MCF 10A (cell line): ENCODE measurements around the gene SIGLEC12. TPM values are rescaled to one million over a fixed set of nuclear protein-coding genes. Genes with fewer than 3 reads are reported as not detected.
"Not testable (repeated sequence)": the region's sequence is repeated elsewhere in the genome, so short reads cannot be mapped to it uniquely, and the experiment has no call there.

ENCODE experiments used
- BruUV-seq: library from RNA; stranded (reverse); fragments of 400-500 nt; replicated peaks from 2 replicates; lab custom pipeline; 2021; lab: Mats Ljungman, UMichigan
- CTCF ChIA-PET: fragments of 300-600 bp; sonication (Branson Sonifier 250); formaldehyde crosslinking; extraction: SDS; loops from one replicate; lab custom pipeline; 2021; ENCODE audit warnings: antibody characterized with exemption, inconsistent platforms; lab: Yijun Ruan, JAX
- POLR2A ChIA-PET: fragments of 300-600, 350-650 bp; sonication (Branson Sonifier 250); formaldehyde crosslinking; extraction: SDS; loops from one replicate; lab custom pipeline; 2020; ENCODE audit warnings: antibody characterized with exemption, inconsistent platforms; lab: Yijun Ruan, JAX
- DNase-seq: peaks from one replicate; pipeline ENCODE4 v3.0.0-alpha.2; 2018; ENCODE audit not compliant: unreplicated experiment
- H3K27ac Mint-ChIP-seq: one replicate; pipeline ENCODE4 v1.8.0; 2022; ENCODE audit warnings: mild to moderate bottlenecking, low read depth, mixed read lengths; ENCODE audit not compliant: unreplicated experiment
- H3K27me3 Mint-ChIP-seq: one replicate; pipeline ENCODE4 v1.8.0; 2022; ENCODE audit warnings: mixed read lengths; ENCODE audit not compliant: insufficient read depth, unreplicated experiment
- H3K36me3 Mint-ChIP-seq: one replicate; pipeline ENCODE4 v1.8.0; 2022; ENCODE audit warnings: mild to moderate bottlenecking, moderate library complexity, mixed read lengths; ENCODE audit not compliant: insufficient read depth, unreplicated experiment
- H3K4me1 Mint-ChIP-seq: one replicate; pipeline ENCODE4 v1.8.0; 2022; ENCODE audit warnings: mixed read lengths; ENCODE audit not compliant: insufficient read depth, unreplicated experiment
- H3K4me3 Mint-ChIP-seq: one replicate; pipeline ENCODE4 v1.8.0; 2022; ENCODE audit warnings: mild to moderate bottlenecking, moderate library complexity, mixed read lengths; ENCODE audit not compliant: unreplicated experiment
- H3K9me3 Mint-ChIP-seq: one replicate; pipeline ENCODE4 v1.8.0; 2022; ENCODE audit warnings: mixed read lengths; ENCODE audit not compliant: unreplicated experiment
- intact Hi-C: fragments of 100-400 bp; cut with micrococcal nuclease; formaldehyde crosslinking; loops from 2 replicates; pipeline ENCODE4 v1.14.1; 2022
- total RNA-seq: library from RNA; stranded (reverse); gene quantifications from 2 replicates; pipeline ENCODE4 v1.2.3, GENCODE V29; 2022
- TF ChIP-seq, protein P1 (sequence below): fragments of 200-600 bp; IDR thresholded peaks from one replicate; pipeline ENCODE4 v1.8.0; 2022; ENCODE audit warnings: antibody characterized with exemption, mild to moderate bottlenecking; ENCODE audit not compliant: unreplicated experiment

The SIGLEC12 gene
- total RNA-seq, 1 experiment from 2014 or later, result not detected

DNA sequence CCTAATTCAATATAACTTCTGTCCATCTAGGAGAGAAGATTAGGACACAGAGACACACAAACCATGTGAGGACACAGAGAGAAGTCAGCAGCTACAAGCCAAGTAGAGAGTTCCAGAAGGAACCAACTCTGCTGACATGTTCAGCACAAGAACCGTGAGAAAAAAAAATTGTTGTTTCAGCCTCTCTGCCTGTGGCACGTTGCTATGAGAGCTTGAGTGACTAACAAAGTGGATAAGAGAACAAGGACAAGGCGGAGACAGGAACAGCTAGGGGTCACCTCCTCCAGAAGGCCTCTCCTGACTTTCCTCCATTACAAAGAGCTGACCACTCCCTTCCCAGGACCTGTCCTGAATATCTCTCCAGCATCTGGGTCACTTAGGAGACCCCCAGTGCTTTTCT lies 5.6 kb upstream of the SIGLEC12 start:
- no TSS peak for BruUV-seq
- no peaks in the 10 kb centered on the region for H3K36me3 Mint-ChIP-seq
- no peak overlapping the region for H3K27ac Mint-ChIP-seq
- TF ChIP-seq, protein P1, sequence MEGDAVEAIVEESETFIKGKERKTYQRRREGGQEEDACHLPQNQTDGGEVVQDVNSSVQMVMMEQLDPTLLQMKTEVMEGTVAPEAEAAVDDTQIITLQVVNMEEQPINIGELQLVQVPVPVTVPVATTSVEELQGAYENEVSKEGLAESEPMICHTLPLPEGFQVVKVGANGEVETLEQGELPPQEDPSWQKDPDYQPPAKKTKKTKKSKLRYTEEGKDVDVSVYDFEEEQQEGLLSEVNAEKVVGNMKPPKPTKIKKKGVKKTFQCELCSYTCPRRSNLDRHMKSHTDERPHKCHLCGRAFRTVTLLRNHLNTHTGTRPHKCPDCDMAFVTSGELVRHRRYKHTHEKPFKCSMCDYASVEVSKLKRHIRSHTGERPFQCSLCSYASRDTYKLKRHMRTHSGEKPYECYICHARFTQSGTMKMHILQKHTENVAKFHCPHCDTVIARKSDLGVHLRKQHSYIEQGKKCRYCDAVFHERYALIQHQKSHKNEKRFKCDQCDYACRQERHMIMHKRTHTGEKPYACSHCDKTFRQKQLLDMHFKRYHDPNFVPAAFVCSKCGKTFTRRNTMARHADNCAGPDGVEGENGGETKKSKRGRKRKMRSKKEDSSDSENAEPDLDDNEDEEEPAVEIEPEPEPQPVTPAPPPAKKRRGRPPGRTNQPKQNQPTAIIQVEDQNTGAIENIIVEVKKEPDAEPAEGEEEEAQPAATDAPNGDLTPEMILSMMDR, result no peak
- POLR2A ChIA-PET, result no interaction called here
- H3K4me3 Mint-ChIP-seq, result no peak overlapping the region
- CTCF ChIA-PET, result interaction anchor here (1.1 to 2.7 kb wide), 3 partner anchors 8 to 34 kb away, joined by 3 to 14 read pairs (median 4); no protein-coding TSS in a partner anchor
- no peaks in the 10 kb centered on the region for H3K27me3 Mint-ChIP-seq
- peaks cover 10% of the 10 kb centered on the region for H3K9me3 Mint-ChIP-seq
- no peak for DNase-seq
- intact Hi-C loops, result no loop called here
- no peaks in the 10 kb centered on the region for H3K4me1 Mint-ChIP-seq

DNA sequence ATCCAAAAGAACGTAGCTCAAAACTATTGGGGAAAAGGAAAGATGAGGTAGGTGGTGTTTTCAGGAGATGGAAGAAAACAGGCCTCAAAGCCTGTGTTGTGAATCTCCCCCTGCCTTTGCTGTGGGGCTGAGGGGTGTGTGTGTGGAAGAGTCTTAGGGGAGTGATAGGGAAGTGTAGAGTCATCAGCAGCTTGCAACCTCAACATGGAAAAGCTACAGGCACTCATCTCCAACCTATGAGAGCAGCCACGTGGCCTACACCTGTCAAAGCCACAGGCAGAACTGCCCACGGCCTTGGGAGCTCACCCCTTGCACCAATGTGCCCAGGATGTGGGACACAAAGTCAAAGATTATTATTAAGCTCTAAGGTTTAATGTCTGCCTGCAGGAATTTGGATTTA lies 4.3 kb upstream of the SIGLEC12 start:
- Mint-ChIP-seq H3K4me1 (no peaks in the 10 kb centered on the region), H3K27ac (no peak overlapping the region), H3K4me3 (no peak overlapping the region), H3K27me3 (no peaks in the 10 kb centered on the region), H3K36me3 (no peaks in the 10 kb centered on the region), H3K9me3 (peaks cover 7% of the 10 kb centered on the region)
- BruUV-seq, result no TSS peak
- ChIA-PET POLR2A (no interaction called here), CTCF (interaction anchor here (1.0 to 2.7 kb wide), 3 partner anchors 8 to 33 kb away, joined by 3 to 14 read pairs (median 8); no protein-coding TSS in a partner anchor)
- TF ChIP-seq, protein P1, result no peak
- intact Hi-C loops, result no loop called here
- DNase-seq, result no peak

DNA sequence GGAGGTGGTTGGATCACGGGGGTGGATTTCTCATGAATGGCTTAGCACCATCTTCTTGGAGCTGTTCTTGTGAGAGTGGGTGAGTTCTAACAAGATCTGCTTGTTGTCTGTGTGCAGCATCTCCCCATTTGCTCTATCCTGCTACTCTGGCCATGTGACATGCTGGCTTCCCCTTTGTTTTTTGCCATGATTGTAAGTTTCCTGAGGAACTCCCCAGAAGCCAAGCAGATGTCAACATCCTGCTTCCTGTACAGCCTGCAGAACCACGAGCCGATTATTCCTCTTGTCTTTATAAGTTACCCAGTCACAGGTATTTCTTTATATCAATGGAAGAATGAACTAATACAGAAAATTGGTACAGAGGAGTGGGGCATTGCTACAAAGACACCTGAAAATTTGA lies 2.3 kb upstream of the SIGLEC12 start:
- Mint-ChIP-seq H3K36me3 (no peaks in the 10 kb centered on the region), H3K27me3 (no peaks in the 10 kb centered on the region), H3K4me3 (no peak overlapping the region), H3K4me1 (no peaks in the 10 kb centered on the region), H3K9me3 (no peaks in the 10 kb centered on the region), H3K27ac (no peak overlapping the region)
- no TSS peak for BruUV-seq
- TF ChIP-seq, protein P1, result no peak
- ChIA-PET POLR2A (no interaction called here), CTCF (interaction anchor here (1.3 to 2.2 kb wide), 3 partner anchors 11 to 153 kb away, joined by 3 to 9 read pairs (median 8); no protein-coding TSS in a partner anchor)
- intact Hi-C loops, result no loop called here
- no peak for DNase-seq

DNA sequence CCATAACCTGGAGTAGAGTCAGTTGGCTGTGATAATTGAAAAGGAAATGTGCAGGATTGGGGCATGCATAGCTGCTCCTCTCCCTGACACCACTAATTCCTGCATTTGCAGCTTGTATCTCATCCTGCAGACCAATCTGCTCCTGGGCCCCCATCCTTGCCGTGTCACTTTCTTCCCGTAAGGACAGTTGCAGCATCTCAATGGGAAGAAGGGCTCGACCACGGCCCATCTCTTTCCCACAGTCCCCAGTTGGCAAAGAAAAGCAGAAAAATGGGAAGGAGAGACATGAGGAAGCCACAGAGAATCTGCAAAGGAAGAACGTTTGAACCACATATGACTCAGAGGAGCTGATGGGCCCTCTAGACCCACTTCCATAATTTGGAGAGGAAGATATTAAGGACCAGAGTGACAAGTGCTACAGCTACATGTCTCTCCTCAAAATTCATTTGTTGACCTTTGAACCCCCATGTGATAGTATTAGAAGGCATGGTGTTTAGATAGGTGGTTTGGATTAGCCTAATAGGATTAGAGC lies 1.8 kb upstream of the SIGLEC12 start:
- intact Hi-C loops, result no loop called here
- no TSS peak for BruUV-seq
- no peaks in the 10 kb centered on the region for H3K9me3 Mint-ChIP-seq

DNA sequence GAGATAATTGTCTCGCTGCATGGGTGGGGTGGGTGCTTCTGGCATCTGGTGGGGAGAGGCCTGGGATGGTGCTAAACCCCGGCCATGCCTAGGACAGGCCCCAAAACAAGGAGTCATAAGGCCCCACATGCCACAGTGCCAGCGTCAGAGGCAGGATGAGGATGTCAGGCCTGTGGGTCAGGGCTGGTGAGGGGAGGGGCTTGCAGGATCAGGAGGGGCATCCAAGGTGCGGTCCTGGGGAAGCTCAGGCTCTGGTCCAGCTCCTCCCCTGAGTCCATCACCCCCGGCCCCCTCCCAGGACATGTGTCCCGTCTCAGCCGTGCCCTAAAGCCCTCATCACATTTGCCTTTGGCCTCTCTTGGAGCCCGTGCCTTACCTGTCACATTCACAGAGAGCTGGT lies 669 bp downstream of the SIGLEC12 start:
- H3K27me3 Mint-ChIP-seq, H3K4me1 Mint-ChIP-seq, DNase-seq, intact Hi-C loops, POLR2A ChIA-PET, H3K9me3 Mint-ChIP-seq, H3K4me3 Mint-ChIP-seq, CTCF ChIA-PET, H3K27ac Mint-ChIP-seq, BruUV-seq, H3K36me3 Mint-ChIP-seq: not testable (repeated sequence)

More for the DNA sequence above, 1.8 kb upstream of the SIGLEC12 start:
- TF ChIP-seq, protein P1, result no peak
- ChIA-PET CTCF (interaction anchor here (1.3 to 1.6 kb wide), 2 partner anchors 11 to 154 kb away, joined by 3 to 9 read pairs; no protein-coding TSS in a partner anchor), POLR2A (no interaction called here)
- no peak for DNase-seq
- Mint-ChIP-seq H3K4me3 (no peak overlapping the region), H3K27ac (no peak overlapping the region), H3K36me3 (no peaks in the 10 kb centered on the region), H3K4me1 (no peaks in the 10 kb centered on the region), H3K27me3 (no peaks in the 10 kb centered on the region)
